ENCODE measurements around the gene DDC. TPM values are rescaled to one million over a fixed set of nuclear protein-coding genes. Genes with fewer than 3 reads are reported as not detected.

The DDC gene
- total and polyA plus RNA-seq, 2 donors (not counting 3 experiments of a cell fraction or from before 2014, with no cell fraction given): not detected

GRCh38 chr7:50591480-50592438 lies 26.6 kb upstream of the DDC start:
- H3K9me3 ChIP-seq (replicated peaks; ENCODE audit: control insufficient read depth, insufficient read depth, low read length): no peaks in the 10 kb centered on the region
- H3K36me3 ChIP-seq (ENCODE audit: control insufficient read depth in 2 of 2, extremely low read depth in 1 of 2, insufficient read depth in 2 of 2, low read length in 2 of 2): peaks cover 14 to 30% of the 10 kb centered on the region in 2 experiments
- no peak overlapping the region for H3K4me3 ChIP-seq (replicated peaks in 1 of 3; ENCODE audit: insufficient read depth in 1 of 3, low read depth in 1 of 3, low read length in 3 of 3)
- DNase-seq (ENCODE audit: low read depth, low spot score) (no peak), FAIRE-seq (no peak)
- BruUV-seq (replicated peaks): no TSS peak
- no peak overlapping the region for H2AFZ ChIP-seq (ENCODE audit: low read depth, low read length)
- H3K4me1 ChIP-seq (ENCODE audit: control insufficient read depth, extremely low read depth, insufficient read depth, low read length): peaks cover 3% of the 10 kb centered on the region
- intact Hi-C loops (cut with micrococcal nuclease) (no loop called here), dilution Hi-C loops (cut with MboI; ENCODE audit: extremely low pct_ligation_motif_present, low sequenced_read_pairs) (no loop called here)
- ChIA-PET CTCF (interaction anchor here (1.3 to 5.1 kb wide), 3 partner anchors 124 to 549 kb away, joined by 3 to 22 read pairs (median 3); no protein-coding TSS in a partner anchor), POLR2A (no interaction called here)
- no peaks in the 10 kb centered on the region for H3K27me3 ChIP-seq (ENCODE audit: control insufficient read depth in 2 of 2, insufficient read depth in 2 of 2, low read length in 2 of 2)
- no peaks in the 10 kb centered on the region for H3K9me1 ChIP-seq (replicated peaks; ENCODE audit: control insufficient read depth, extremely low read depth, insufficient read depth, low read length)
- H3K79me2 ChIP-seq (ENCODE audit: control insufficient read depth, insufficient read depth, low read length): no peaks in the 10 kb centered on the region
- H3K4me2 ChIP-seq (ENCODE audit: insufficient read depth, low read length): no peak overlapping the region
- no peaks in the 10 kb centered on the region for H4K20me1 ChIP-seq (replicated peaks; ENCODE audit: control insufficient read depth, extremely low read depth, insufficient read depth, low read length)
- H3K27ac ChIP-seq (ENCODE audit: insufficient read depth, low read depth, low read length): no peak overlapping the region
- no peak overlapping the region for H3K9ac ChIP-seq (replicated peaks; ENCODE audit: extremely low read depth, insufficient read depth, low read length)
- no peak for TF ChIP-seq CTCF (IDR thresholded peaks at IDR 0.05; ENCODE audit: extremely low read depth in 1 of 2, insufficient read depth in 1 of 2, low read depth in 1 of 2, low read length in 2 of 2)
- no peak for TF ChIP-seq POLR2AphosphoS5 (IDR thresholded peaks at IDR 0.05; ENCODE audit: insufficient read depth, low read depth, low read length)
- no peak for TF ChIP-seq FOS (IDR thresholded peaks at IDR 0.05; ENCODE audit: borderline replicate concordance, insufficient read depth, low read length)

- no peak for FAIRE-seq
- dilution Hi-C loops (cut with MboI; ENCODE audit: extremely low pct_ligation_motif_present, low sequenced_read_pairs) (no loop called here), intact Hi-C loops (cut with micrococcal nuclease) (no loop called here)
Measured at GRCh38 chr7:50591098-50591479, 25.9 kb upstream of the DDC start.

More at GRCh38 chr7:50591098-50591479, 25.9 kb upstream of the DDC start:
- Histone ChIP-seq H3K9ac (replicated peaks; ENCODE audit: extremely low read depth, insufficient read depth, low read length) (no peak overlapping the region), H3K4me3 (replicated peaks in 1 of 3; ENCODE audit: insufficient read depth in 1 of 3, low read depth in 1 of 3, low read length in 3 of 3) (no peak overlapping the region), H3K27ac (ENCODE audit: insufficient read depth, low read depth, low read length) (no peak overlapping the region), H3K36me3 (ENCODE audit: control insufficient read depth in 2 of 2, extremely low read depth in 1 of 2, insufficient read depth in 2 of 2, low read length in 2 of 2) (peaks cover 11 to 30% of the 10 kb centered on the region in 2 experiments), H4K20me1 (replicated peaks; ENCODE audit: control insufficient read depth, extremely low read depth, insufficient read depth, low read length) (no peaks in the 10 kb centered on the region), H2AFZ (ENCODE audit: low read depth, low read length) (no peak overlapping the region), H3K27me3 (ENCODE audit: control insufficient read depth in 2 of 2, insufficient read depth in 2 of 2, low read length in 2 of 2) (no peaks in the 10 kb centered on the region), H3K9me3 (replicated peaks; ENCODE audit: control insufficient read depth, insufficient read depth, low read length) (no peaks in the 10 kb centered on the region), H3K79me2 (ENCODE audit: control insufficient read depth, insufficient read depth, low read length) (no peaks in the 10 kb centered on the region), H3K9me1 (replicated peaks; ENCODE audit: control insufficient read depth, extremely low read depth, insufficient read depth, low read length) (no peaks in the 10 kb centered on the region), H3K4me1 (ENCODE audit: control insufficient read depth, extremely low read depth, insufficient read depth, low read length) (peaks cover 3% of the 10 kb centered on the region), H3K4me2 (ENCODE audit: insufficient read depth, low read length) (no peak overlapping the region)
- TF ChIP-seq FOS (IDR thresholded peaks at IDR 0.05; ENCODE audit: borderline replicate concordance, insufficient read depth, low read length) (no peak), MAX (IDR thresholded peaks at IDR 0.05; ENCODE audit: insufficient read depth, insufficient read length) (no peak), EZH2 (IDR thresholded peaks at IDR 0.05; ENCODE audit: borderline replicate concordance, low read depth, low read length, severe bottlenecking) (no peak), GATA2 (IDR thresholded peaks at IDR 0.05; ENCODE audit: insufficient read depth, insufficient read length, low read depth, low read length) (no peak), POLR2AphosphoS5 (IDR thresholded peaks at IDR 0.05; ENCODE audit: insufficient read depth, low read depth, low read length) (no peak), CTCF (IDR thresholded peaks at IDR 0.05; ENCODE audit: extremely low read depth in 1 of 2, insufficient read depth in 1 of 2, low read depth in 1 of 2, low read length in 2 of 2) (no peak), POLR2A (IDR thresholded peaks at IDR 0.05; ENCODE audit: low read depth, low read length) (no peak), MYC (IDR thresholded peaks at IDR 0.05; ENCODE audit: low read depth, low read length) (no peak), JUN (IDR thresholded peaks at IDR 0.05; ENCODE audit: borderline replicate concordance, insufficient read depth, insufficient read length, low read depth) (no peak)
- no TSS peak for BruUV-seq (replicated peaks)
- POLR2A ChIA-PET: no interaction called here
- CTCF ChIA-PET: interaction anchor here (1.0 to 5.1 kb wide), 4 partner anchors 123 to 570 kb away, joined by 3 to 22 read pairs (median 10); no protein-coding TSS in a partner anchor
- no peak for DNase-seq (ENCODE audit: low read depth, low spot score)
